Neural cell (in vitro differentiated cells): ENCODE data around the gene DPF3.

Source experiments
- CTCF ChIP-seq: fragments of 450-650 bp; IDR thresholded peaks from 2 replicates; pipeline ENCODE4 v1.5.1; 2014; ENCODE audit warnings: antibody characterized with exemption, mild to moderate bottlenecking, moderate library complexity; ENCODE audit not compliant: poor library complexity, severe bottlenecking
- EP300 ChIP-seq: fragments of 450-650 bp; conservative IDR thresholded peaks from 2 replicates; pipeline ENCODE4 v1.6.1; 2014; ENCODE audit warnings: antibody characterized with exemption, mild to moderate bottlenecking, moderate library complexity; ENCODE audit not compliant: poor library complexity, severe bottlenecking
- EZH2 ChIP-seq: fragments of 200-600, 300-800 bp; shearing (Covaris generic), sonication (generic); IDR thresholded peaks from 2 replicates; pipeline ENCODE4 v1.6.1; 2014; ENCODE audit warnings: antibody characterized with exemption, low read length, borderline replicate concordance, mild to moderate bottlenecking; ENCODE audit not compliant: insufficient read depth, poor library complexity, severe bottlenecking
- MXI1 ChIP-seq: fragments of 450-650 bp; conservative IDR thresholded peaks from 2 replicates; pipeline ENCODE4 v1.6.1; 2014; ENCODE audit warnings: antibody characterized with exemption, mild to moderate bottlenecking; ENCODE audit not compliant: poor library complexity, severe bottlenecking
- POLR2AphosphoS5 ChIP-seq: IDR thresholded peaks from 2 replicates; pipeline ENCODE4 v1.6.1; 2012
- TAF1 ChIP-seq: IDR thresholded peaks from 2 replicates; pipeline ENCODE4 v1.6.1; 2012; ENCODE audit warnings: low read depth
- TF ChIP-seq, protein P1 (sequence below): IDR thresholded peaks from 2 replicates; pipeline ENCODE4 v1.6.1; 2012; ENCODE audit warnings: borderline replicate concordance

- no peak for TF ChIP-seq POLR2AphosphoS5
- TF ChIP-seq CTCF: no peak
- no peak for TF ChIP-seq TAF1
- TF ChIP-seq EP300: no peak
- no peak for TF ChIP-seq MXI1
- TF ChIP-seq EZH2: no peak
- TF ChIP-seq, protein P1, sequence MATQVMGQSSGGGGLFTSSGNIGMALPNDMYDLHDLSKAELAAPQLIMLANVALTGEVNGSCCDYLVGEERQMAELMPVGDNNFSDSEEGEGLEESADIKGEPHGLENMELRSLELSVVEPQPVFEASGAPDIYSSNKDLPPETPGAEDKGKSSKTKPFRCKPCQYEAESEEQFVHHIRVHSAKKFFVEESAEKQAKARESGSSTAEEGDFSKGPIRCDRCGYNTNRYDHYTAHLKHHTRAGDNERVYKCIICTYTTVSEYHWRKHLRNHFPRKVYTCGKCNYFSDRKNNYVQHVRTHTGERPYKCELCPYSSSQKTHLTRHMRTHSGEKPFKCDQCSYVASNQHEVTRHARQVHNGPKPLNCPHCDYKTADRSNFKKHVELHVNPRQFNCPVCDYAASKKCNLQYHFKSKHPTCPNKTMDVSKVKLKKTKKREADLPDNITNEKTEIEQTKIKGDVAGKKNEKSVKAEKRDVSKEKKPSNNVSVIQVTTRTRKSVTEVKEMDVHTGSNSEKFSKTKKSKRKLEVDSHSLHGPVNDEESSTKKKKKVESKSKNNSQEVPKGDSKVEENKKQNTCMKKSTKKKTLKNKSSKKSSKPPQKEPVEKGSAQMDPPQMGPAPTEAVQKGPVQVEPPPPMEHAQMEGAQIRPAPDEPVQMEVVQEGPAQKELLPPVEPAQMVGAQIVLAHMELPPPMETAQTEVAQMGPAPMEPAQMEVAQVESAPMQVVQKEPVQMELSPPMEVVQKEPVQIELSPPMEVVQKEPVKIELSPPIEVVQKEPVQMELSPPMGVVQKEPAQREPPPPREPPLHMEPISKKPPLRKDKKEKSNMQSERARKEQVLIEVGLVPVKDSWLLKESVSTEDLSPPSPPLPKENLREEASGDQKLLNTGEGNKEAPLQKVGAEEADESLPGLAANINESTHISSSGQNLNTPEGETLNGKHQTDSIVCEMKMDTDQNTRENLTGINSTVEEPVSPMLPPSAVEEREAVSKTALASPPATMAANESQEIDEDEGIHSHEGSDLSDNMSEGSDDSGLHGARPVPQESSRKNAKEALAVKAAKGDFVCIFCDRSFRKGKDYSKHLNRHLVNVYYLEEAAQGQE: no peak
Measured at GRCh38 chr14:72613231-72613974, 280.5 kb downstream of the DPF3 start.
